Spleen (tissue), 7 donors: ENCODE results near the gene PACSIN1.

ENCODE experiments used
- POLR2A ChIP-seq, 3 donors: fragments of 450-650 bp; IDR thresholded peaks; one replicate each; pipeline ENCODE4 v1.5.1; 2017; ENCODE audit warnings: antibody characterized with exemption in 3 of 3, mild to moderate bottlenecking in 1 of 3
- POLR2AphosphoS5 ChIP-seq, 3 donors: sonication (generic); formaldehyde crosslinking; IDR thresholded peaks; one replicate each; pipeline ENCODE4 v1.5.1; 2017; ENCODE audit warnings: antibody characterized with exemption in 3 of 3
- TF ChIP-seq, protein P1 (sequence below), 11 experiments: fragments of 200-600 bp in 7 of 11; fragments of 450-650 bp in 4 of 11; sonication (generic) in 4 of 11; IDR thresholded peaks in 8 of 11; conservative IDR thresholded peaks in 3 of 11; 1 replicate in 7 of 11; 2 replicates in 4 of 11; pipeline versions ENCODE4 v1.4.0 to v1.8.0; 2016 to 2021; ENCODE audit warnings: antibody characterized with exemption in 11 of 11, inconsistent platforms in 4 of 11, mild to moderate bottlenecking in 1 of 11
- donor health status: DM: no; HTN: no; CAD: no; lungs with moderate emphysema.
- donor health status: DM: no; HTN: no; CAD: no.
- donor health status: DM: no; HTN: no; CAD: no.

DNA sequence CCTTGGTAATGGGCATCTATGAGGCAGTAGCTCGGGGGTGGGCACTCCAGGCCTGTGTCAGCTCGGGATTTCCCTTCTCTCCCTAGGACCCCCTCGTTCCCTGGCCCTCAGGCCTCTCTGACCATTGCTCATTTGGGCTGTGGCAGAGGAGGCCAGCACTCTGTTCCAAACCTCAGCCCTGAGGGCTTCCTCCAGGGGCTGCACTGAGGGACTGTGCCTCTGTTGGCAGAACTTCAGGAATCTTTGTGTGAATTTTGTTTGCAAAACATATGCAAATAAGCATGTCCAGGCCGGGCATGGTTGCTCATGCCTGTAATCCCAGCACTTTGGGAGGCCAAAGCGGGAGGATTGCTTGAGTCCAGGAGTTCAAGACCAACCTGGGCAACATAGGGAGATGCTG, 11.0 kb downstream of the PACSIN1 start:
- TF ChIP-seq, protein P1, sequence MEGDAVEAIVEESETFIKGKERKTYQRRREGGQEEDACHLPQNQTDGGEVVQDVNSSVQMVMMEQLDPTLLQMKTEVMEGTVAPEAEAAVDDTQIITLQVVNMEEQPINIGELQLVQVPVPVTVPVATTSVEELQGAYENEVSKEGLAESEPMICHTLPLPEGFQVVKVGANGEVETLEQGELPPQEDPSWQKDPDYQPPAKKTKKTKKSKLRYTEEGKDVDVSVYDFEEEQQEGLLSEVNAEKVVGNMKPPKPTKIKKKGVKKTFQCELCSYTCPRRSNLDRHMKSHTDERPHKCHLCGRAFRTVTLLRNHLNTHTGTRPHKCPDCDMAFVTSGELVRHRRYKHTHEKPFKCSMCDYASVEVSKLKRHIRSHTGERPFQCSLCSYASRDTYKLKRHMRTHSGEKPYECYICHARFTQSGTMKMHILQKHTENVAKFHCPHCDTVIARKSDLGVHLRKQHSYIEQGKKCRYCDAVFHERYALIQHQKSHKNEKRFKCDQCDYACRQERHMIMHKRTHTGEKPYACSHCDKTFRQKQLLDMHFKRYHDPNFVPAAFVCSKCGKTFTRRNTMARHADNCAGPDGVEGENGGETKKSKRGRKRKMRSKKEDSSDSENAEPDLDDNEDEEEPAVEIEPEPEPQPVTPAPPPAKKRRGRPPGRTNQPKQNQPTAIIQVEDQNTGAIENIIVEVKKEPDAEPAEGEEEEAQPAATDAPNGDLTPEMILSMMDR (IDR thresholded peaks at IDR 0.05 in 8 of 11, conservative IDR thresholded peaks at IDR 0.05 in 3 of 11): no peak
- TF ChIP-seq POLR2AphosphoS5 (IDR thresholded peaks at IDR 0.05) (no peak), POLR2A (IDR thresholded peaks at IDR 0.05) (no peak)
